ENCODE data around the gene ROR2. TPM values are rescaled to one million over a fixed set of nuclear protein-coding genes. Genes with fewer than 3 reads are reported as not detected.

ROR2 gene
- total RNA-seq, 1 experiment from 2014 or later: 2.7 TPM

- H2BK20ac ChIP-seq (ENCODE audit: low read depth, low read length, poor library complexity, severe bottlenecking): no peak overlapping the region
- H3K4me3 Mint-ChIP-seq: no peak overlapping the region
- no peak overlapping the region for H3K27ac ChIP-seq (ENCODE audit: insufficient read length, low read depth, low read length)
- H2BK15ac ChIP-seq (ENCODE audit: low read depth, low read length): no peak overlapping the region
- no peak overlapping the region for H4K5ac ChIP-seq (ENCODE audit: insufficient read length, low read depth, low read length)
- no peaks in the 10 kb centered on the region for H3K9me3 Mint-ChIP-seq
- H3T11ph ChIP-seq (ENCODE audit: low read length): no peak overlapping the region
- no peak overlapping the region for H2BK12ac ChIP-seq (ENCODE audit: insufficient read length, low read depth, low read length)
- H3K4me1 ChIP-seq (ENCODE audit: insufficient read depth, low read length): no peaks in the 10 kb centered on the region; the same call in 1 of the 2 replicates
- H3K4me1 Mint-ChIP-seq: peaks cover 30 to 50% of the 10 kb centered on the region in 2 experiments
- H3K27ac Mint-ChIP-seq: no peak overlapping the region
- H2BK5ac ChIP-seq (ENCODE audit: insufficient read length, low read length): no peak overlapping the region
- H4K20me1 ChIP-seq (ENCODE audit: control insufficient read depth, insufficient read depth, insufficient read length): no peaks in the 10 kb centered on the region
- no peak overlapping the region for H3K9ac ChIP-seq (ENCODE audit: extremely low read depth, insufficient read length, low read length)
- H3K79me1 ChIP-seq (ENCODE audit: insufficient read depth, low read depth, low read length, poor library complexity, severe bottlenecking): no peaks in the 10 kb centered on the region
- no peaks in the 10 kb centered on the region for H3K27me3 ChIP-seq (ENCODE audit: insufficient read depth, low read length)
- no peak overlapping the region for H4K8ac ChIP-seq (replicated peaks; ENCODE audit: insufficient read length, low read depth, low read length)
- no peak overlapping the region for H2BK120ac ChIP-seq (ENCODE audit: low read depth, low read length, poor library complexity, severe bottlenecking)
- no CpG with 5 or more reads among the region's 6 CpGs for WGBS (ENCODE audit: extremely low coverage, insufficient read length, low lambda C conversion rate)
- H2AK5ac ChIP-seq (ENCODE audit: insufficient read length, low read length): no peak overlapping the region
- no peak overlapping the region for H4K91ac ChIP-seq (ENCODE audit: insufficient read length, low read depth, low read length)
- H3K9me3 ChIP-seq (ENCODE audit: control insufficient read depth, low read depth, low read length): no peaks in the 10 kb centered on the region
- no peaks in the 10 kb centered on the region for H3K36me3 Mint-ChIP-seq (ENCODE audit: insufficient read depth in 1 of 3, low read depth in 3 of 3)
- no peaks in the 10 kb centered on the region for H3K23me2 ChIP-seq (ENCODE audit: insufficient read length, low read depth, low read length, poor library complexity, severe bottlenecking)
- TF ChIP-seq CTCF (conservative IDR thresholded peaks at IDR 0.05): no peak
- H3K56ac ChIP-seq (ENCODE audit: insufficient read length, low read depth, low read length): no peak overlapping the region
- H2AFZ ChIP-seq (ENCODE audit: low read length): no peak overlapping the region
- H3K4me2 ChIP-seq (ENCODE audit: insufficient read depth, insufficient read length, low read length): no peak overlapping the region
- H3K27me3 Mint-ChIP-seq (ENCODE audit: low read depth): no peaks in the 10 kb centered on the region; the same call in 1 of the 2 replicates
- no peak overlapping the region for H3K14ac ChIP-seq (ENCODE audit: insufficient read depth, low read length)
- H3K18ac ChIP-seq (ENCODE audit: insufficient read length, low read depth, low read length): no peak overlapping the region
- no peaks in the 10 kb centered on the region for H3K79me2 ChIP-seq (ENCODE audit: insufficient read depth, low read length)
- H3K4ac ChIP-seq (ENCODE audit: low read depth, low read length): no peak overlapping the region
- no peak for DNase-seq
- no peak overlapping the region for H3K23ac ChIP-seq (ENCODE audit: insufficient read length, low read depth, low read length)
These were observed 372.4 kb downstream of the ROR2 start for GRCh38 chr9:91577633-91578061.
